ENCODE data around the gene SEMA6A.

DNA sequence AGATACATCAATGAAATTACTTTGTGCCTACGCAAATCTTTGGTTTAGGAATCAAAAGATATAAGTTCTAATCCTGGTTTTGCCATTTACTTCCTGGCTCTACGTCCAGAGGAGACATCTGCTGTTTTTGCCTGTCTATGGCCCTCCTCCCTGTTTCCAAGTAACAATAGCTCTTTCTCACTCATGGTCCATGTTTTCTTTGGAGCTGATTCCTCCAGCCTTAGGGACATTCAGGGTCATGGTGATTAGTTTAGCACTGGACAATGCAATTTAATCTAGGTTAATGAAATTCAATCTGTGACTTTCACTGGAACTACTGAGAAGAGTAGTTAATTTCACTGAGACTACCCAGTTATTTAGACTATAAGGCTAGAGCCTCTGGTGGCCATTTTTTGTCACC lies 170.6 kb downstream of the SEMA6A start:
- TF ChIP-seq, protein P1, sequence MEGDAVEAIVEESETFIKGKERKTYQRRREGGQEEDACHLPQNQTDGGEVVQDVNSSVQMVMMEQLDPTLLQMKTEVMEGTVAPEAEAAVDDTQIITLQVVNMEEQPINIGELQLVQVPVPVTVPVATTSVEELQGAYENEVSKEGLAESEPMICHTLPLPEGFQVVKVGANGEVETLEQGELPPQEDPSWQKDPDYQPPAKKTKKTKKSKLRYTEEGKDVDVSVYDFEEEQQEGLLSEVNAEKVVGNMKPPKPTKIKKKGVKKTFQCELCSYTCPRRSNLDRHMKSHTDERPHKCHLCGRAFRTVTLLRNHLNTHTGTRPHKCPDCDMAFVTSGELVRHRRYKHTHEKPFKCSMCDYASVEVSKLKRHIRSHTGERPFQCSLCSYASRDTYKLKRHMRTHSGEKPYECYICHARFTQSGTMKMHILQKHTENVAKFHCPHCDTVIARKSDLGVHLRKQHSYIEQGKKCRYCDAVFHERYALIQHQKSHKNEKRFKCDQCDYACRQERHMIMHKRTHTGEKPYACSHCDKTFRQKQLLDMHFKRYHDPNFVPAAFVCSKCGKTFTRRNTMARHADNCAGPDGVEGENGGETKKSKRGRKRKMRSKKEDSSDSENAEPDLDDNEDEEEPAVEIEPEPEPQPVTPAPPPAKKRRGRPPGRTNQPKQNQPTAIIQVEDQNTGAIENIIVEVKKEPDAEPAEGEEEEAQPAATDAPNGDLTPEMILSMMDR (IDR thresholded peaks at IDR 0.05) = no peak
- no peak for TF ChIP-seq POLR2A (IDR thresholded peaks at IDR 0.05)
